Measurements from ENCODE around the gene GABRB2.
"Not testable (repeated sequence)": the region's sequence is repeated elsewhere in the genome, so short reads cannot be mapped to it uniquely, and the experiment has no call there.

The GABRB2 gene

DNA sequence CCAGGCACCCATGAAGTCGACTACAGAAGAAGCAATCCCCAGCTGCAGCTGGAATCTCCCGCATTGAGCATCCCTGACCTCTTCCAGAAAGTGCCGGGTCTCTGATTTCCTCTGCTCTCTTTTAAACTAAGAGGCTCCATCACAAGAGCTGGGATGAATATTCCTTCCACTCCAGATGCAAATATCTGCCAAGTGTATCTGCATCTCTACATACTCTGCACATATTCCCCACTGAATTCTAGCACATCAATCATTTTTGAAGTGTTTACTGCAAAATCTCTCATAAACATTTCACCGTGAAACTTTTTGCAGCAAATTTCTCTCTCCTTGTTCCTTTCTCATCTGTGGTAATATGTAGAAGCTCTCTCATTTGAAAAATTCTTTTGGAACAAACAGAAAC, 161.5 kb downstream of the GABRB2 start:
- DNase-seq = no peak

DNA sequence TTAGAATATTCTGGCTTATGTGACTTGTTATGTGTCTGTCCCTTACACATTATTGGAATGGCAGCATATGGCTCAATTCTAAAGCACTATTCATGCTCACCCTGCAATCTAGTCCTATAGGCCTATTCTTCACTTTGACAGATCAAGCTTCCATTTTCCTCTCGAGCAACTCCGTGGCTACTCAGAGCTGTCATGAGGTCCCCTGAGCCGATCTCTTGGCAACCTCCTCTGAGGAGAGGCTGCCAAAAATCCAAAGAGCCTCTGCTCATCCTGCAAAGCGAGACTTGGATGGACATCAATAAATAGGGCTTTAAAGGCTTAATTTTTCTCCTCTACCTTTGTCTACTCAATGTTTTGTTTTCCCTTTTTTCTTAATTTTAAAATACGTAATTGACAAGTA, 163.8 kb downstream of the GABRB2 start:
- no peak for DNase-seq

DNA sequence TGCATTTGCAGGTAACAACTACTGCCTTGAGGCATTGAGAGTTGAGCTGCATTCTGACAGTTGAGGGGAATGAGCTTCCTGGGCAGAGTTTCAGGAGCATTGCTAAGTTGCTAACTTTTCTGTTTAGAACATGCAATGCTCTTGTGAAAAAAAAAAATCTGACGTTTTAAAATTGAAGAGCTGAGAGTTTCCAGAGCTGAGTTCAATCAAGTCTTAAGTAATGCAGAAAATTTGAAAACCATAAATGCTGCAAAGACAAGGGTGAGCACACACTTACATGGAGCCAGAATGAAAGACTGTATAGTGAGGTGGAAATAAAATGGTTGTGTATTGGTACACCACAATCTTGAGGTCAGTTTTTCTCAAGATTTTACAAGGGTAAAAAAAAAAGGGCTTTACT, 166.0 kb downstream of the GABRB2 start:
- no peak for DNase-seq

DNA sequence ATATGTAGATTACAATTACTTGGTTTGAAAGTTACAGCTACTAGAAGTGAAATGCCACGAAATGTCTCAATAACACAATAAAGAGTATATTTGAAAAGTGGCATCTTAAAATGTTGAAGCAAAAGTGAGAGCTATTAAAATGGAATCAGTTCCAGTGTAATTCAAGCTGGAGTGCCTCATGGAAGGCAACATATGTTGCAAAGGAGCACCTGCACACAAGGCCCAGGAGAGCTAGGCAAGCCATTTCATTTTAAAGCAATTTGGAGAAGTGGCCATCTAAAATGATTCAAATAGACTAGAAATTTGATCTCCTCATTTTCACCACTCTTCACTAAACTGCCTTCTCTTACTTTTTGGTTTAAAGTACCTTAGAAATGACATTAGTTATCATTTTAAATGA, 167.8 kb downstream of the GABRB2 start:
- no peak for DNase-seq

DNA sequence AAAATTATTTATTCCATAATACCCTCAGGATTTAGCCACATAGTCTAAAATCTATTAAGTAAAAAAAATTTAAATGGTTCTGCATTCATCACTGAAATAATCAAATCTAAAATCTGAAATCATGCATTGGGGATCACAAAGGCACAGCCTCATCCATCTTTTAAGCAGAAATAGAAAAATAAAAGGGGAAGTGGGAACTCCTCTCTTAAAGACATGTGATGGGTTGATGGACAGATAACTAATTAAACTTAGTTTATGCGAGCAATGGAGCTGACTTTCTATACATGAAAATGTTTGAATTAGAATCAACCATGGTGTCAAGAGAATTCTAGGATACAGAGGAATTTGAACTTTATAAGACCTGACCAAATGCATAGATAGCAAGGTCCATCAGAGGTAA, 170.5 kb downstream of the GABRB2 start:
- DNase-seq = no peak

DNA sequence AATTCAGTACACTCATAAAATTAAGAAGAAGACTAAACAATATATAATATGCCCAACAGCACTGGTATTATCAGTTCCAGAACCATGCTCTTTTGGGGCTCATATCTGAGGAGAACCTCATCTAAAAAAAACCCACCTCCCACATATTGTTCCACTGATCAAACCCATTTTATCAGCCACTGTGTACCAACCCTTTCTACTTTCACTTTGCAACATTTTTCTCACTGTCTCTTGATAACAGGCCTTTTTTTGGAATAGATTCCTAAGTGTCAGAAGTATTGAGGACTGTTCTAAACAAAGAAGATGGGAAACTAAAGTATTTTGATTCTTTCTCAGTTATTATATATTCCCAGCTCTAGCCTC, 173.2 kb downstream of the GABRB2 start:
- no peak for DNase-seq

DNA sequence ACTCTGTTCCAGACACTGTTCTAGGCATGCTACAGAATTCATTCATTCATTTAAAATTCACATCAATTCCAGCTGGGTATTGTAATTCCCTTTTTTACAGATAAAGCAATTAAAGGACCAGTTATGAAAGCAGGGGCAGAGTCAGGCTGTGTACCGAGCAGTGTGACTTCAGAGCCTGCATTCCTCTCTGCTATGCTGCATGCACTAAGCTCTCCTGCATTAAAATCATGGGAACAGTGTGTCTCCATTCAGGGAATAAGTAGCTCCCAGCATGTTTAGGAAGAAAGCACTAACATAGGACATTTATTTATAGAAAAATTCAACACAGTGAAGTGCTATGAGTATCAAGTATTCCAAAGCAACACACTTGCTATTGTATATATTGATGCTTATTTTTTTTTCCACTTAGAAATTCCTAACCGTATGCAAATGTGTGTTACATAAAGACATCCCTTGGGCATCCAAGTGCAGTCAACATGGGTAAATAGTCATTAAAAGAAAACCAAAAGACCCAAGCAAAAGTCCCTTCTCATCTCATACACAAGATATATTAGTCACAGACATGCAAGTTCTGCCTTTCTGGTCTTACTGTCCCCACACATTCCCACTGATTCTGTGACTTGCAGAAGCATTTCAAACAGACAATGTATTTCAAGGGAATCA, 173.7 kb downstream of the GABRB2 start:
- no peak for DNase-seq

DNA sequence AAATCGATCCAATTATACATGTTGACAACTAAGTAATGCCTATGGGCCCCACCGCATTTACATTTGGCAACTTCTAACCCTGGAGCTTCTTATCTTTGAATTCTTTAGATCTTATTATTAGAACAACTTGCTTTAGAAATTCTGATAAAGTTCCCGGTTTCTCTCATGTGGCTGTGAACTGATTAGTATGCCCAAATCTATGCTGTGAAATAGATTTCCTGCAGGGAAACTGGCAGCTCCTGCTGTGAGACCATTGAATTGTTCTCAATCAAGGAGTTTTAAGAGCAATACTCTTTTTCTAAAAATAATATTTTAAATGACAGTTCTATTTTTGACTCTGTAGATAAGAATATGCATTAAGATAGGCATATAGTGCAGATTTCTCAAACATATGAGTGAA, 177.5 kb downstream of the GABRB2 start:
- no peak for DNase-seq

DNA sequence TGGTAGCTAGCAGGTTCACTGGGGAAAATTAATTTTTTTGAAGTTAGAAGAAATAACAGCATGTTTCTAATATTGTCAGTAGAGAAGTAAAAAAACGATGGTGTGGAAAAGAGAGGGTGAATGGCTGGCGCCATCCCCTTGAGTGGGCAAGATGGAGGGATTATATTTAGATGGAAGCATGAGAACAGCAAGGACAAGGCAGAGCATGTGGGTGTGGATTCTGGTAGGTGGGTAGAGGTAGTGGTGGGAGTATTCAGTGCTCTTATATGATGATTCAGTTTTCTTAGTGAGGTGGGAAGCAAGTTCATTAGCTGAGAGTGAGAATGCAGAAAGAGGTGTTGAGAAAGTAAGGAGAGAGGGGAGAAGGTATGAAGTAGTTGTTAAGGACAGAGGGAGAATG, 188.1 kb downstream of the GABRB2 start:
- DNase-seq = no peak

DNA sequence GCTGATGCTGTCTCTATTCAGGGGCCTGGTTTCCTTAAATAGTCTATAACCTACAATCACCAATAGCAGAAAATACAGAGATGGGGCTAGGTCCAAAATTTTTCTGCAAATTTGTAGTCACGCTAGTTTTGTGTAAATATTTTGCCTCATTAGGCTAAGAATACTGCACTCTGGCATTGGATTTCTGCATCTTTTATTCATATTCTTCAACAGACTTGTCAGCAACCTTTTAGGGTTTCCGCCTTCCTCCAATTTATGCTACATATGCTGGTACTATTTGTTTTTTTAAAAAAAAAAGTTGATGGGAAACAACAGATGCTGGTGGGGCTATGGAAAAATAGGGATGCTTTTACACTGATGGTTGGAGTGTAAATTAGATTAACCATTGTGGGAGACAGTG, 202.3 kb downstream of the GABRB2 start:
- DNase-seq = no peak

DNA sequence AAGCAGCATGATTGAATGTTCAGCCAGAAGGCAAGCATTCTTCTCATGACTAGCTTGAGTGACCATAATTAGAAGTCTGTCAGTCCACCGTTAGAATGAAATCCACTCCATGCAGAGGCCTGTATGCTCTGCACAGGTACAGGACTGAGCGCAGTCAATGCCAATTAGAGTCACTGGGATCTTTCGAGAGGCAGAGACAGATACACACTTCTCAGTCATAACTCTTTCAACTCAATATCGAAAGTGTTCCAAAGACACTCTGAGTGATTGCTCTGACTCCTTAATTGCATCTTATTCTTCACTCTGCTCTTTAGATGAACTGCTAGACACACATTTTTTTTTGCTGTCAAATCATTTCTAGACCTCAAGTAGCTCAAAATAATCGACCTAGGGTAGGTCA, 203.6 kb downstream of the GABRB2 start:
- DNase-seq = no peak

DNA sequence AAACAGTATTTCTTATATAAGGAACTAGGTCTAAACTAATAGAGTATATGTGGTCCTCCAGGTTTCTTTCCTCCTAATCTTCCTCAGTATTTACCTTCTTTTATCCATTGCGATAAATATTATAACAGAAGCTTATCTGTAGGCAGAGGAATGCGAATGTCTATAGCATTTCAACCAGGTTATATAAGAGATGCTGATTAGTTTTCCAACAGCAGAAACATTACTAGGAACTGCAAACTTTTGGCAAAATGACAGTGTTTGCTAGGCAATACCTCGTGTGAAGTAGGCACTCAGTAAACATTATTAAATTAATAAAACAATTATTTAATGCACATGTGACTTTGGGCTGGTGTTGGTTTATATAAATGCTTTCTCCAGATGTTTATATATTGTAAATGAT, 206.5 kb downstream of the GABRB2 start:
- DNase-seq = no peak

DNA sequence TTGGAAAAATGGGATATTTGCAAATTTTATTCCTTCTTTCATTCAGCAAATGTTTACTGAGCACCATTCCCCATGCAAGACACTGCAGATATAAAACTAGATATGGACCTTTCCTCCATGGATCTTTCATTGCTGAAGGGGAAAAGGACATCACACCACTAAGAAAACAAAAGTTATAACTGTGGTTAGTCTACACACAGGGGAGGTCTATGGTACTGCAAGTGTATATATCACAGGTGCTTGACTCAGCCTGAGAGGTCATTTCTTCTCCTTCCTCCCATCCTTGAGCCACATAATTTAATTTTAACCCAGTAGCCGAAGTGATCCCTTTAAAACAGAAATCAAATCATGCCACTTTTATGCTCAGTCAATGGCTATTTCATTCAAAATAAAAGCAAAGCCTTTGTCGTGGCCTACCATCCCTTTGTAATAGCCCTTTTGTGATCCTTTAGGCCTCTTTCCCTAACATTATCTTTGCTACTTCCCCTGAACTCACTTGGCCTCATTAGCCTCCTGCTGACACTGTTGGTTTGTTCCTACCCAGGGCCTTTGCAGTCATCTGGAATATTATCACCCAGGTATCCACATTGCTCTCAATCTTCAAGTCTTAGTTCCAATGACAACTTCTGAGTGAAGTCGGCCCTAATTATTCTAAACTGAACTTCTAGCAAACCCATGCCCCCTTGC, 213.2 kb downstream of the GABRB2 start:
- DNase-seq = no peak

DNA sequence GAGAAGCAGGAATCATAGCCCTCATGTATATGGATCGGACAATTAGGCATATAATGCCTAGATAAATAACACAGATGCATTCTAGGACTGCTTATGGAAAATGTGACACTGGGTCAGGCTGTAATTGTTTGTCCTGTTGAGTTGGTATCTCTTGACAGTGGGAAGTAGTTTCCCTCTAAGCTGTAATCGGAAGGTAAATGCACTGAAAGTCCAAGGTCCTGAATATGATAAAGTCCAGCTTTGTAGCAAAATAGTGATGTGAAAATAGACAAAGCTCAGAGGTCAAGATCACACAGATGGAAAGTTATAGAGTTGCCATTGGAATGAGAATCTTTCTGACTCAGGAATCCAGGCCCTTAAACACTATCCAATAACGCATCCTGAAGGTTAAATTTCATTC, 214.2 kb downstream of the GABRB2 start:
- no peak for DNase-seq

DNA sequence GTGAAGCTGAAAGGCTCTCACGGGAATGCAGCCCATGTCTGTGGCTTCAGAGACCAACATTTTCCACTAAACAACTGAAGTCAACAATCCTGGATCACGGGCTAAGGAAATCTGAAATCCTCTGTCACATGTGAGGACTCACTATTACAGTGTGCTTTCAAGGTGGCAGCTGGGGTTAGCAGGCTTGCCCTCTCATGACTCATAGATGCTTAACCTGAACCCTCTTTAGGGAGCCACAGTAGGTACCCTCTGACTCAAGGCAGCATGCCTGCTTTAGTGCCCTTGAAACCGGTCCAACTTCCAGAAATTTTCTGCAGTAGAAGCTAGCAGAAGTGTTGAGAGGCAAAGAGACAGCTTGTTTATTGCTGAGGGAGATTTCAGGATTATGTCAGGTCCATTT, 232.5 kb downstream of the GABRB2 start:
- DNase-seq = no peak

DNA sequence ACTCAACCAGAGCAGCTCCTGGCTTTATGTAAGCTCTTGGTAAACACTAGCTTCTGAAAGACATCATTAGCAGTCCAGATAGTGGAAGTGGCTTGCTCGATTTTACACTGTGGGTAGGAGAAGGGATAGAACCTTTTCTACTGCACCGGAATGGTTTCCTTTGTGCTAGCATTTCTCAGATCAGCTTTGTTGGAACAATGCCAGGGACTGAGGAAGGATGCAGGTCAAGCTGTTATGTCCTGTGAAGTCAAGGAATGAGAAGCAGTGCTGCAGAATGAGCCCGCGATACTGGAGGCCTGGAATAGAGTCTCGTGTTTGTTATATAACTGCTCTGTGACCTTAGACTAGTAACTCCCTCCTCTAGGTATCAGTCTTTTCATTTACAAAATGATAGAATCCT, 233.6 kb downstream of the GABRB2 start:
- DNase-seq = no peak

DNA sequence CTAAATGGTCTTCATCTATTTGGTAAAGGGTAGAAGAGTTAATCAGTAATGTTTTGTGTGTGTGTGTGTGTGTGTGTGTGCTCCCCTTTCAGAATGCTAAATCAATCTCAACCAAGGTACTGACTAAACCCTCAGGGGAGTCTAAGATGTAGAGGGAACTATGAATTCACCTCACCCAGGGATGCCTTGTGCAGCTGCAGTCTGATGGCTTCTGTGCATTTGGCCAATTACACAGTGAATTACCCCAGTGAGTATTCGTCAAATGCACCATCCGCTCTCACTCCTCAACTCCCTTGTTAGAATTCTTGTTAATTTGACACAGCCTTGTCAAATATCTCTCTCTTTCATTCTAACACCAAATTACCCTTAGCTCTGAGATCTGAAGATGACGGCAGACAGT, 234.6 kb downstream of the GABRB2 start:
- DNase-seq = no peak

DNA sequence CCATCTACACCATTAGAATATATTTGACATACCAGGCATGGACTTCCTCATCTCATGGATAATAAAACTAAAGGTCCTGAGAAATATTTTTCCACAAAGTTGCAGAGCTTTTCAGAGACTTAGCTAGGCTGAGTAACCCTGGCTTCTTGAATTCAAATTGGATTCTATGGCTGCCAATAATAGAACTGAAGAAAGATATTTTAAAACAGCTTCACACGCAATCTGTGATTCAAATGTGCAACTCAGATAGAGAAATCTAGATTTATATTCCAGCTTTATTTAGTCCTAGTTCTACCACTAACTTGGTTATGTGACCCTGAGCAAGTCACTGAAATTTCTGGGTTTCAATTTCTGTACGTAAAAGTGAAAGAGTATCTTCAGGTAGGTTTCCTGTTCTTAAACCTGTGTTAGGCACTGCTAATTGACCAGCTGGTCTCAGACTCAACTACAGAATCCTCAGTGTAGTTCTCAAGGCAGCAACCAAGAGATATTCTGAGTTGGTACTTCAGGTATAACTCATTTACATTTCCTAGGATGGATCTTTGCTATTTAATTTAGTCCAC, 235.3 kb downstream of the GABRB2 start:
- DNase-seq = no peak

DNA sequence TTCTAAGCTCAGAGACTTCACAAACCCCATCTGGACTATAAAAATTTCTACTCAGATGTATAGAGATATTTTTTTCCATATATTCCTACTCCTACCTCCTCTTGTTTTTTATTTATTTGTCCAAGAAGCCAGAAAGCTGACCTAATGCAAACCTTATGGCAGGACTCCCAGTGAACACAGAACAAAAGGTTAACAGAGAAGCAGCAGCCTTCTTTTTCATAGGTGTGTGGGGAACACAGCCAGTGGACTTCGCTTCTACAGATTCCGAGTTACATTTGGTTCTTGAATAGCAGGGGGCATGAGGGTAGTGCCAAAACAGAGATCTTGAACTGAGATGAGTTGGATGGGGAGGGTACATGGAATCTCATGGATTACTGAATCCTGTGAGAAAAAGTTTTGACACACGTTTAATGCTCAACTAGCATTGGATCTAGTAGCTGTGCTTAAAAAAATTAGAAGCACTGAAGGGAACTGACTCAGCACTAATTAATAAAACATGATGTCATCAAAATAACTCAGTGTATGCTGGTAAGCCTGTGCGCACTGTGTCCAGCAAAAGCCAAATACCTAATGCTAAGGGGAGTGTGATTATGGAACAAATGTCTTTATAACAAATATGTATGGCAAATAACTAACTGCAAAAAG, 240.1 kb downstream of the GABRB2 start:
- DNase-seq = no peak

DNA sequence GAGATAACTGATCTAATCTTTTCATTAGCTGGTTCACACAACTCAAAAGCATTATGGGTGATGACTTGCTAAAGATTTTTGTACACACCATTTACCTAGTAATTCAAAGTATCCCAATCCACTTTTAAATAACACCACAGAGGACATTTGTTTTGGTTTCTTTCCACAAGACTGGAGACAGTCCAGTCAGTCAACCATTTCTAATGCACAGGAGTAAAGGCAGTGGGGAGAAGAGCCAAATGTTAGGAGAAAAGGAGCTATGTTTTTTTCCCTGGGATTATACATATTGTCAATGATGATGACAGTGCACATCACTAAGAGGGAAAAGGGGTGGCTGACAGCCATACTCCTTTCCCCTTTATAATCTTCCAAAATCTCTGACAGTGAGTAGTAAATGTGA, 240.9 kb downstream of the GABRB2 start:
- no peak for DNase-seq

DNA sequence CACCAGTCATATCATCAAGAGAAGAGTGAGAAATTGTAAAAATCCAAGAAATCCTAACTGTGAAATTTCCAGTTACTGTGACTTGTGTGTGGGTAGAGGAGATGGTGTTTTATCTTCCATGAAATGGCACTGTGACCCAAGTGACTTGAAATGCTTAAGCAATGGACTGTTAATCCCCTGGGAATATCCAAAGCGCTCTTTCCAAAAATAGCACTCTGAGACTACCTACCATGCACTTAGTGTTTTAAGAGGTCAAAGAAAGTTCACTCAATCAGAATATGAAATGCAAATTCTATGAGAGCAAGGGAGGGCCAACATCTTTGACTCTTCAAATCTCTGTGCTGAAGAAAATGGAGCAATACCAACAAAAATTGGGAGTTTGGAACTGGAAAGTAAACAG, 244.0 kb downstream of the GABRB2 start:
- DNase-seq = no peak

DNA sequence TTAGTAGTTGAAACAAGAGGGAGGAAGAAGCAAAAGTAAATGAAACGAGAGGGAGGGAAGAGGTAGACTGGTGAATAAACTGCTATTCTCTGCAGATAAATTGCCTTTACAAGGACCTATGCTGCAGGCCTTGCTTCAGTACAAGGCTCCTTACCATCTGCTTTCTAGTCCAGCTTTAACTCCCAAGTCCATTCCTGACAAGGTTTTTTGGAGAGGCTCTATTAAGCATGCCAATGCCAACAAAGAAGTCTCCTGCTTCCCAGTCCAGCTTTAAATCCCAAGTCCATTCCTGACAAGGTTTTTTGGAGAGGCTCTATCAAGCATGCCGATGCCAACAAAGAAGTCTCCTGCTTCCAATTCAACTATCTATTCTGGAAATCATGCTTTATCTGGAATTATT, 244.9 kb downstream of the GABRB2 start:
- no peak for DNase-seq

DNA sequence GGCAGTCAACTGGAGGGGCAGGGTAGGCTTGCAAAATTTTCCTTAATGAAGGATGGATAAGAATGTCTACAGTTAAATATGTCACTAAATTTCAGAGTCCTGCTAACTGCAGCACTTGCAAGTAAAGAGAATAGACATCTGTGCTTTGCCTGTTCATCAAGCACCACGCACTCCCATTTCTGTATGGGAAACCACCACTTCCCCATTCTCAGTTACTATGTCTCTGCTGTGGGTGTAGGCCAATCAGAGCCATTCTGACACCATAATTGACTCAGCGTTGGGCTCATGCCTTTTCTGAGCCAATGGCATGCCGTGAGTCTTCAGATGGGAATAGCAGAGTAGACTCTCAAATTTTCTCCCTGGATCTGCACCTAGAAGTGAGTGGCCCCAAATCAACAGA, 247.5 kb downstream of the GABRB2 start:
- no peak for DNase-seq

DNA sequence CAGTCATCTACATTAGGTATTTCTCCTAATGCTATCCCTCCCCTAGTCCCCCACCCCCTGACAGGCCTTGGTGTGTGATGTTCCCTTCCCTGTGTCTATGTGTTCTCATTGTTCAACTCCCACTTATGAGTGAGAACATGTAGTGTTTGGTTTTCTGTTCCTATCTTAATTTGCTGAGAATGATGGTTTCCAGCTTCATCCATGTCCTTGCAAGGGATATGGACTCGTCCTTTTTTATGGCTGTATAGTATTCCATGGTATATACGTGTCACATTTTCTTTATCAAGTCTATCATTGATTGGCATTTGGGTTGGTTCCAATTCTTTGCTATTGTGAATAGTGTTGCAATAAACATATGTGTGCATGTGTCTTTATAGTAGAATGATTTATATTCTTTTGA, 249.1 kb downstream of the GABRB2 start:
- not testable (repeated sequence) for DNase-seq
